Measurements from ENCODE around the gene ITFG1. TPM values are rescaled to one million over a fixed set of nuclear protein-coding genes. Genes with fewer than 3 reads are reported as not detected.

Gene ITFG1
- total and polyA plus RNA-seq, 9 of the 15 experiments (the other 6 are each of a cell fraction or from before 2014, with no cell fraction given), result 17.1 to 83.5 (median 35.8) TPM

- TF ChIP-seq ARID1B (IDR thresholded peaks at IDR 0.05), result peak; percentile 68
- TF ChIP-seq FOSL1 (tag; conservative IDR thresholded peaks at IDR 0.05), result peak; percentile 42
- TF ChIP-seq NONO (IDR thresholded peaks at IDR 0.05; ENCODE audit: low read depth in 2 of 2, low read length in 1 of 2), result 0 out of 4 replicates have a peak, but pooled peaks of 1 of the 2 experiments have one; percentile 14
- peak; percentile 50 for TF ChIP-seq POLR2B (IDR thresholded peaks at IDR 0.05; ENCODE audit: low read depth, partially characterized antibody)
- TF ChIP-seq SOX6 (IDR thresholded peaks at IDR 0.05), result peak; percentile 72
- TF ChIP-seq ELF1 (tag; IDR thresholded peaks at IDR 0.05), result peak; percentile 65
- peak; percentile 32; the same call in 1 of the 2 replicates for TF ChIP-seq ZC3H4 (CRISPR knock-in tag; IDR thresholded peaks at IDR 0.05; ENCODE audit: borderline replicate concordance)
- peak; percentile 65 for TF ChIP-seq SAP30 (IDR thresholded peaks at IDR 0.05; ENCODE audit: borderline replicate concordance, insufficient read depth, low read depth, low read length, poor library complexity, severe bottlenecking)
- TF ChIP-seq COPS2 (conservative IDR thresholded peaks at IDR 0.05), result no peak
- TF ChIP-seq TBP (optimal IDR thresholded peaks at IDR 0.05; ENCODE audit: low read depth, low read length), result peak; percentile 92
- peak; percentile 71; the same call in 1 of the 2 replicates for TF ChIP-seq LCOR (CRISPR knock-in tag; IDR thresholded peaks at IDR 0.05)
- TF ChIP-seq ETV6 (IDR thresholded peaks at IDR 0.05; ENCODE audit: borderline replicate concordance in 1 of 2, low read depth in 2 of 2, low read length in 1 of 2), result 0 out of 4 replicates have a peak, but pooled peaks of 1 of the 2 experiments have one; percentile 13
- TF ChIP-seq ETV6 (CRISPR knock-in tag; IDR thresholded peaks at IDR 0.05; ENCODE audit: borderline replicate concordance), result no peak
- TF ChIP-seq ZBTB7A (IDR thresholded peaks at IDR 0.05; ENCODE audit: borderline replicate concordance, control insufficient read depth, low read depth, low read length), result 0 out of 2 replicates have a peak, but pooled peaks have one; percentile 4
- TF ChIP-seq BACH1 (tag; IDR thresholded peaks at IDR 0.05), result peak; percentile 94
- TF ChIP-seq SIN3A (IDR thresholded peaks at IDR 0.05; ENCODE audit: borderline replicate concordance in 2 of 2, control insufficient read depth in 1 of 2, low read depth in 2 of 2, low read length in 2 of 2), result peak in 1 of 2 experiments; percentile 16; a peak in 1 of 4 replicates
- peak; percentile 68 for TF ChIP-seq MTA3 (IDR thresholded peaks at IDR 0.05; ENCODE audit: borderline replicate concordance)
- peak; percentile 61; the same call in 1 of the 2 replicates for TF ChIP-seq KLF16 (IDR thresholded peaks at IDR 0.05)
- TF ChIP-seq, protein P1, sequence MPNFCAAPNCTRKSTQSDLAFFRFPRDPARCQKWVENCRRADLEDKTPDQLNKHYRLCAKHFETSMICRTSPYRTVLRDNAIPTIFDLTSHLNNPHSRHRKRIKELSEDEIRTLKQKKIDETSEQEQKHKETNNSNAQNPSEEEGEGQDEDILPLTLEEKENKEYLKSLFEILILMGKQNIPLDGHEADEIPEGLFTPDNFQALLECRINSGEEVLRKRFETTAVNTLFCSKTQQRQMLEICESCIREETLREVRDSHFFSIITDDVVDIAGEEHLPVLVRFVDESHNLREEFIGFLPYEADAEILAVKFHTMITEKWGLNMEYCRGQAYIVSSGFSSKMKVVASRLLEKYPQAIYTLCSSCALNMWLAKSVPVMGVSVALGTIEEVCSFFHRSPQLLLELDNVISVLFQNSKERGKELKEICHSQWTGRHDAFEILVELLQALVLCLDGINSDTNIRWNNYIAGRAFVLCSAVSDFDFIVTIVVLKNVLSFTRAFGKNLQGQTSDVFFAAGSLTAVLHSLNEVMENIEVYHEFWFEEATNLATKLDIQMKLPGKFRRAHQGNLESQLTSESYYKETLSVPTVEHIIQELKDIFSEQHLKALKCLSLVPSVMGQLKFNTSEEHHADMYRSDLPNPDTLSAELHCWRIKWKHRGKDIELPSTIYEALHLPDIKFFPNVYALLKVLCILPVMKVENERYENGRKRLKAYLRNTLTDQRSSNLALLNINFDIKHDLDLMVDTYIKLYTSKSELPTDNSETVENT (CRISPR knock-in tag; IDR thresholded peaks at IDR 0.05), result no peak
- TF ChIP-seq TEAD2 (tag; IDR thresholded peaks at IDR 0.05), result 0 out of 2 replicates have a peak, but pooled peaks have one; percentile 43
- no peak for TF ChIP-seq ZNF134 (CRISPR knock-in tag; conservative IDR thresholded peaks at IDR 0.05)
- peak; percentile 77; the same call in 1 of the 2 replicates for TF ChIP-seq ILF3 (IDR thresholded peaks at IDR 0.05; ENCODE audit: borderline replicate concordance)
- TF ChIP-seq, protein P2, sequence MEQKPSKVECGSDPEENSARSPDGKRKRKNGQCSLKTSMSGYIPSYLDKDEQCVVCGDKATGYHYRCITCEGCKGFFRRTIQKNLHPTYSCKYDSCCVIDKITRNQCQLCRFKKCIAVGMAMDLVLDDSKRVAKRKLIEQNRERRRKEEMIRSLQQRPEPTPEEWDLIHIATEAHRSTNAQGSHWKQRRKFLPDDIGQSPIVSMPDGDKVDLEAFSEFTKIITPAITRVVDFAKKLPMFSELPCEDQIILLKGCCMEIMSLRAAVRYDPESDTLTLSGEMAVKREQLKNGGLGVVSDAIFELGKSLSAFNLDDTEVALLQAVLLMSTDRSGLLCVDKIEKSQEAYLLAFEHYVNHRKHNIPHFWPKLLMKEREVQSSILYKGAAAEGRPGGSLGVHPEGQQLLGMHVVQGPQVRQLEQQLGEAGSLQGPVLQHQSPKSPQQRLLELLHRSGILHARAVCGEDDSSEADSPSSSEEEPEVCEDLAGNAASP (IDR thresholded peaks at IDR 0.05), result peak; percentile 81
- peak; percentile 50 for TF ChIP-seq TAF9B (IDR thresholded peaks at IDR 0.05; ENCODE audit: partially characterized antibody)
Observed at GRCh38 chr16:47461598-47462266, 869 bp upstream of the ITFG1 start (continued).
